Measurements from ENCODE around the gene IFNA4.
"Not testable (repeated sequence)": the region's sequence is repeated elsewhere in the genome, so short reads cannot be mapped to it uniquely, and the experiment has no call there.

Gene IFNA4

DNA sequence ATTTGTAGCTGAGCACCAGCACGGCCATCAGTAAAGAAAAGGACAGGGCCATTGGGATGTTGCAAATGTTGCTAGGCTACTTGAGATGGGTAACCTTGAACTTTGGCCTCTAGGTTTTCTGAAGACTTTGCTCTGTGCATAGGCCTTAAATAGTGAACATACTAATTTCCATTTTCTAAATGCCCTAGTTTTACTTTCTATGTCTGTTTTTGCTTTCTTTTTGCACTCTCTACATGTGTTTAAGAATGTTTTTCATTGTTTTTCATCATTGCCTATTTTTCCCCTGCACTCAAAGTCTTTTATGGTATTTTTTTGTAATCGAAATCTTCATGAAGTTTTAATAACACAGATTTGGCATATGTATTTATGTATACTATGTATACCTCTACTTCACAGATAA, 40.7 kb upstream of the IFNA4 start, which contains the start of gene IFNA17:
Gene IFNA17 (minus strand): TSS at position 101 of the 400 bp plus-strand sequence. CDS start 49 bp downstream, at position 52.
- H3K36me3 ChIP-seq (replicated peaks; ENCODE audit: low read depth, low read length): no peaks in the 10 kb centered on the region

DNA sequence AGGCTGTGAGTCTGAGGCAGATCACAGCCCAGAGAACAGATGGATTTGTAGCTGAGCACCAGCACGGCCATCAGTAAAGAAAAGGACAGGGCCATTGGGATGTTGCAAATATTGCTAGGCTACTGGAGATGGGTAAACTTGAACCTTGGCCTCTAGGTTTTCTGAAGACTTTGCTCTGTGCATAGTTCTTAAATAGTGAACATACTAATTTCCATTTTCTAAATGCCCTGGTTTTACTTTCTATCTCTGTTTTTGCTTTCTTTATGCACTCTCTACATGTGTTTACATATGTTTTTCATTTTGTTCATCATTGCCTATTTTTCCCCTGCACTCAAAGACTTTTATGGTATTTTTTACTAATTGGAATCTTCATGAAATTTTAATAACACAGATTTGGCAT, 29.8 kb upstream of the IFNA4 start, which contains the start of gene IFNA16:
Gene IFNA16 (minus strand): TSS at position 101 of the 400 bp plus-strand sequence. CDS start 6 bp downstream, at position 95.
- H3K4me3 ChIP-seq (ENCODE audit: low read length); H3K36me3 ChIP-seq (replicated peaks; ENCODE audit: low read depth, low read length); H4K20me1 ChIP-seq (ENCODE audit: insufficient read depth, low read length); H3K79me2 ChIP-seq (ENCODE audit: low read length); H3K9me3 ChIP-seq (ENCODE audit: insufficient read depth, low read length); H3K4me2 ChIP-seq (ENCODE audit: low read length); H3K9ac ChIP-seq (ENCODE audit: low read length); H3K27ac ChIP-seq (ENCODE audit: low read length); H2AFZ ChIP-seq (ENCODE audit: low read depth, low read length): not testable (repeated sequence)
- Histone ChIP-seq H3K27me3 (ENCODE audit: low read depth, low read length) (peaks cover 40% of the 10 kb centered on the region), H3K4me1 (ENCODE audit: low read length) (peaks cover 18% of the 10 kb centered on the region)

More for the DNA sequence above, 40.7 kb upstream of the IFNA4 start, which contains the start of gene IFNA17:
- TF ChIP-seq, protein P1, sequence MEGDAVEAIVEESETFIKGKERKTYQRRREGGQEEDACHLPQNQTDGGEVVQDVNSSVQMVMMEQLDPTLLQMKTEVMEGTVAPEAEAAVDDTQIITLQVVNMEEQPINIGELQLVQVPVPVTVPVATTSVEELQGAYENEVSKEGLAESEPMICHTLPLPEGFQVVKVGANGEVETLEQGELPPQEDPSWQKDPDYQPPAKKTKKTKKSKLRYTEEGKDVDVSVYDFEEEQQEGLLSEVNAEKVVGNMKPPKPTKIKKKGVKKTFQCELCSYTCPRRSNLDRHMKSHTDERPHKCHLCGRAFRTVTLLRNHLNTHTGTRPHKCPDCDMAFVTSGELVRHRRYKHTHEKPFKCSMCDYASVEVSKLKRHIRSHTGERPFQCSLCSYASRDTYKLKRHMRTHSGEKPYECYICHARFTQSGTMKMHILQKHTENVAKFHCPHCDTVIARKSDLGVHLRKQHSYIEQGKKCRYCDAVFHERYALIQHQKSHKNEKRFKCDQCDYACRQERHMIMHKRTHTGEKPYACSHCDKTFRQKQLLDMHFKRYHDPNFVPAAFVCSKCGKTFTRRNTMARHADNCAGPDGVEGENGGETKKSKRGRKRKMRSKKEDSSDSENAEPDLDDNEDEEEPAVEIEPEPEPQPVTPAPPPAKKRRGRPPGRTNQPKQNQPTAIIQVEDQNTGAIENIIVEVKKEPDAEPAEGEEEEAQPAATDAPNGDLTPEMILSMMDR (IDR thresholded peaks at IDR 0.05; ENCODE audit: low read depth, low read length): no peak
- no peak for TF ChIP-seq EZH2phosphoT487 (IDR thresholded peaks at IDR 0.05; ENCODE audit: low read depth)
- H3K4me2 ChIP-seq (ENCODE audit: low read length): no peak within 1 kb of the TSS
- no peak within 1 kb of the TSS for H3K4me3 ChIP-seq (ENCODE audit: low read length)
- H3K9me3 ChIP-seq (ENCODE audit: insufficient read depth, low read length): no peaks in the 10 kb centered on the region
- peaks cover 15% of the 10 kb centered on the region; the same call in 1 of the 2 replicates for H3K27me3 ChIP-seq (ENCODE audit: low read depth, low read length)
- H3K79me2 ChIP-seq (ENCODE audit: low read length): no peaks in the 10 kb centered on the region
- no peak within 1 kb of the TSS for H2AFZ ChIP-seq (ENCODE audit: low read depth, low read length)
- no peak within 1 kb of the TSS for H3K9ac ChIP-seq (ENCODE audit: low read length)
- H3K27ac ChIP-seq (ENCODE audit: low read length): no peak within 1 kb of the TSS
- H4K20me1 ChIP-seq (ENCODE audit: insufficient read depth, low read length): no peaks in the 10 kb centered on the region
- H3K4me1 ChIP-seq (ENCODE audit: low read length): no peaks in the 10 kb centered on the region

DNA sequence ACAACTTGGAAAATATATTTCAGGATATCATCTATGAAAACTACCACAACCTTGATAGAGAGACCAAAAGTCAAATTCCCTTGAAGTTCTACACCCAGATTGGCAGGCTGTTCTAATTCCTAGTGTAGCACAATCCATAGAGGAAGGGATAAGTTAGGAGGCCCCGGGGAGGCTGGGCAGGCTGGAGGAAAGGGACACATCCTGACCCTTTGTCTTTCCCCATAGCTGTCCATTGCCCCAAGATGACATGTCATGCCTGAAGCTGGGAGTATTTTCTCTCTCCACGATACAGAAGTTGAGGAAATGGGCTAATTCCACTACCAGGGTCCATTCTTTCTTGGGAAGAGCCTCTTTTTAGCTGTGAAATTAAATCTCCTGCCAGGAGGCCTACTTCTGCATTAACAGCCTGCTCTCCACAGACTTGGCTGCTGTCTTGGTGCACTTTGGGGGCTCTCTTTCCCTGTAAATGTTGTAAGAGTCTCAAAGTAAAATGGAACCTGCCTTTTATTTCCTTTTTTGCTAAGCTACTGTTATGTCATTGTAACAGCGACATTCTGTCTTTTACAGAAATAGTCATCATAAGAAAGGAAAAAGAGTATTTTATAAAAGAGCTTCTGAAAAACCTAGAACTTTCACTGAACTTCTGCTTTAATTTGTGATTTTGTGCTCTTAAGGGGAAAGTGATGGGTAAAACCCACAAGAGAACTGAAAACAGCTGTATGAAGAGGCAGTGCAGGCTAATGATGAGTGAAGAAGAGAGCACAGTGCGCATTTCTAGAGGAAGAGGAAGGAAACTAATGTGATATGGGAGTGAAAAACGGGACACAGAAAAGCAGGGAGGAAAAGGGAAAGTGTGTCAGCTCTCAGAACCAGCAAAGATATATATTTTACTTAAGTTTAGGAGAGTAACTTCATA, 26.3 kb upstream of the IFNA4 start:
- H3K9ac ChIP-seq (ENCODE audit: low read length); H3K36me3 ChIP-seq (replicated peaks; ENCODE audit: low read depth, low read length); H4K20me1 ChIP-seq (ENCODE audit: insufficient read depth, low read length); H3K4me3 ChIP-seq (ENCODE audit: low read length); H2AFZ ChIP-seq (ENCODE audit: low read depth, low read length); H3K9me3 ChIP-seq (ENCODE audit: insufficient read depth, low read length); H3K79me2 ChIP-seq (ENCODE audit: low read length): not testable (repeated sequence)
- TF ChIP-seq, protein P1 (IDR thresholded peaks at IDR 0.05; ENCODE audit: low read depth, low read length): peak; percentile 69
- Histone ChIP-seq H3K27ac (ENCODE audit: low read length) (peak overlapping the region; percentile 50), H3K4me2 (ENCODE audit: low read length) (peak overlapping the region; percentile 53), H3K27me3 (ENCODE audit: low read depth, low read length) (peaks cover 33% of the 10 kb centered on the region), H3K4me1 (ENCODE audit: low read length) (peaks cover 18% of the 10 kb centered on the region)

DNA sequence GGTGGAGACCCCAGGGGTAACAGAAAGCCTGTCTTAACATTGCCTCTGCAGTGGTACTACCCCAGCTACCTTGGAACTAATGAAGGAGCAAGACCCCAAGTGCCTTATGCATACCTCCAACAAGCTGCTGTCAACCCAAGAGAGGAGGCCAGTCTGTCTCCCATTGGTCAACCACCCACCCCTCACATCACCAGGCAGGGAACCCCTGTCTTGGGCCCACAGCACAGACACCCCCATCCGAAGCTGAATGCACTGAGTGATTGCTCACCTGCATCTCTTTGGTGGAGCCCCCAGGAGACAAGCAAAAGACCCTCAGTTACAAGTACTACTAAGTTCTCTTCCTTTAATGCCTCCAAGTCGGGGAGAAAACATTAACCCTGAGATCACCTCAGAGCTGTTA, 24.8 kb upstream of the IFNA4 start:
- Histone ChIP-seq H3K27me3 (ENCODE audit: low read depth, low read length) (peaks cover 22% of the 10 kb centered on the region), H3K4me1 (ENCODE audit: low read length) (peaks cover 18% of the 10 kb centered on the region)
- not testable (repeated sequence) for H3K4me2 ChIP-seq (ENCODE audit: low read length); H3K36me3 ChIP-seq (replicated peaks; ENCODE audit: low read depth, low read length); H3K79me2 ChIP-seq (ENCODE audit: low read length); H3K9ac ChIP-seq (ENCODE audit: low read length); H2AFZ ChIP-seq (ENCODE audit: low read depth, low read length); H4K20me1 ChIP-seq (ENCODE audit: insufficient read depth, low read length); H3K4me3 ChIP-seq (ENCODE audit: low read length); H3K27ac ChIP-seq (ENCODE audit: low read length); H3K9me3 ChIP-seq (ENCODE audit: insufficient read depth, low read length)

DNA sequence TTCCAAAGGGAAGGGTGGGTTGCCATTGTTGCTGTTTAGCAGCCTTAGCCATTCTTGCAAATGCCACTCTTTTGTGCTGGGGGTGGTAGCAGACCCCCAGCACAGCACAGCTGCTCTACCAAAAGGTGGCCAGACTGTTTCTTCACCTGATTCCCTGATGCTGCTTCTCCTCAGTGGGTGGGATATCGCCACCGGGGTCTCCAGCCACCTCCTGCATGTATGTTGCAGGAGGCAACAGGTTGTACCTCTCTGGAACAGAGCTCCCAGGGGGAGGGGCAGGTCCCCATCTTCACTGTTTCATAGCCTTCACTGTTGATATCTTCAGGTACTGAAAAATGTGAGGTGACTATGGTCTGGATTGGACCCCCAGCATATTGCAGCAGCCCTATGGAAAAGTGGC, 23.4 kb upstream of the IFNA4 start:
- H2AFZ ChIP-seq (ENCODE audit: low read depth, low read length); H4K20me1 ChIP-seq (ENCODE audit: insufficient read depth, low read length); H3K4me3 ChIP-seq (ENCODE audit: low read length); H3K36me3 ChIP-seq (replicated peaks; ENCODE audit: low read depth, low read length); H3K9me3 ChIP-seq (ENCODE audit: insufficient read depth, low read length); H3K4me2 ChIP-seq (ENCODE audit: low read length); H3K9ac ChIP-seq (ENCODE audit: low read length); H3K79me2 ChIP-seq (ENCODE audit: low read length); H3K27ac ChIP-seq (ENCODE audit: low read length): not testable (repeated sequence)
- H3K27me3 ChIP-seq (ENCODE audit: low read depth, low read length): peaks cover 13% of the 10 kb centered on the region; the same call in 1 of the 2 replicates
- peaks cover 18% of the 10 kb centered on the region for H3K4me1 ChIP-seq (ENCODE audit: low read length)

Measured in OCI-LY3 (cell line).